OCI-LY7 (cell line): Measurements from ENCODE around the gene ZSCAN31.

Experiments used
- CTCF ChIP-seq: fragments of 200-600 bp; sonication (generic); conservative IDR thresholded peaks from 2 replicates; pipeline ENCODE4 v1.5.1; 2014; ENCODE audit warnings: mild to moderate bottlenecking, antibody characterized with exemption, low read length, moderate library complexity, mixed read lengths
- EZH2phosphoT487 ChIP-seq: fragments of 200-600 bp; sonication (generic); IDR thresholded peaks from 2 replicates; pipeline ENCODE4 v1.6.1; 2018; ENCODE audit warnings: low read depth, borderline replicate concordance, mild to moderate bottlenecking, mixed run types, antibody characterized with exemption, low read length, moderate library complexity, mixed read lengths

GRCh38 chr6:28274888-28275287 is 61.1 kb downstream of the ZSCAN31 start:
- TF ChIP-seq CTCF (no peak), EZH2phosphoT487 (no peak)
